Stomach (tissue), 4 donors: ENCODE results near the gene GPS2.

Experiments used
- CTCF ChIP-seq, 7 experiments: fragments of 450-650 bp in 4 of 7; fragments of 200-600 bp in 3 of 7; sonication (generic) in 3 of 7; IDR thresholded peaks; one replicate each; pipeline ENCODE4 v1.5.1; 2016 to 2019; ENCODE audit warnings: antibody characterized with exemption in 7 of 7, control low read depth in 2 of 7, mild to moderate bottlenecking in 1 of 7
- POLR2A ChIP-seq, 4 donors: fragments of 450-650 bp; IDR thresholded peaks; one replicate each; pipeline ENCODE4 v1.6.1; 2016; ENCODE audit warnings: antibody characterized with exemption in 4 of 4, control low read depth in 2 of 4, mild to moderate bottlenecking in 1 of 4, moderate library complexity in 1 of 4
- POLR2AphosphoS5 ChIP-seq, 3 donors: sonication (generic); formaldehyde crosslinking; IDR thresholded peaks; one replicate each; pipeline ENCODE4 v1.6.1; 2016; ENCODE audit warnings: antibody characterized with exemption in 3 of 3

- TF ChIP-seq POLR2A (IDR thresholded peaks at IDR 0.05) (no peak), CTCF (IDR thresholded peaks at IDR 0.05) (no peak), POLR2AphosphoS5 (IDR thresholded peaks at IDR 0.05) (no peak)
These were observed 1.1 kb downstream of the GPS2 start for GRCh38 chr17:7313890-7314718.
